Stimulated activated CD4-positive, alpha-beta T cell treated with anti-CD3 and anti-CD28 coated beads, Interleukin-4, amount 100 ng/mL, for 48 hours (primary cell): ENCODE results near the gene PDE8A.
A peak's percentile ranks its signal among the peaks of the same experiment; 100 is the strongest.

Source experiments
- DNase-seq, 2 donors: peaks; one replicate each; pipeline ENCODE4 v3.0.0-alpha.2; 2020; ENCODE audit warnings: low read depth in 2 of 2

PDE8A gene

DNA sequence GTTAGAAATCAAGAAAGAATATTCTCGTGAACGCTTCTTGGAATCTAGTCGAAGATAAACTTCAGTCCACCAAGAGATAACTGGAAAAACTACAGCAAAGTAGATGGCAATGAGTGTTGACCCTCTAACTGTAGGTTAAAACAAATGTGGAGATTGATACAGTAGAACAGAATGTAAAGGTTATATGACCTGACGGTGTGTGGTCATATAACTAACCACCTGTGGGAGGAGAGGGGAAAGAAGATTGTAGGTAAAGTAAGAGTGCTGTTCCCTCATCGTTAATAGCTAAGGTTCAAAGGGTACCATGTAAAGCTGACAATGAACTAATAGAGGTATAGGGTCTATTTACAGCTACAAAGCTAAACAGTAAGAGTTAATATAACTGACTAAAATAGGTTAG lies 52.6 kb downstream of the PDE8A start:
- DNase-seq, result no peak

GRCh38 chr15:85035980-85036379 lies 54.3 kb downstream of the PDE8A start:
- no peak for DNase-seq

- DNase-seq, result no peak
Measured at GRCh38 chr15:85036716-85037115, 55.1 kb downstream of the PDE8A start.

- no peak for DNase-seq
Measured at GRCh38 chr15:85037641-85038040, 56.0 kb downstream of the PDE8A start.

DNA sequence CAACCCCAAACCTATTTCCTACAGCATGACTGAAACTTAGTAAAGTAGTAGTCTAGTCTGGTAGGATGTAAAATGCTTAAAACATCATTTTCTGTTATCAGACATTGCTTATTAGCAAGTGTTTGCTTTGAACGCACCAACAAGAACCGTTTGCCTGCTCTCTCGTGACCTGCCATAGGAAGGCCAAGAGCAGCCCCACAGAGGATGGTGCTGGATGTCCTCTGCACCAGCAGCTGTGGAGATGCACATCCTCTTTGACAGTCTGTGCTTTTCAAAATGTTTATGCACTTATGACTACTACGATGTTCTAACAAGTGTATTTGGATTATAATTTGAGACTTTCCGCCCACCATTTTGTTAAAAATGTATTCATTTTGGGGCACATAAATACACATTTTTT lies 59.6 kb downstream of the PDE8A start:
- DNase-seq, result no peak

- peak; percentile 13 to 34 for DNase-seq
Measured at GRCh38 chr15:85044251-85044853, 62.7 kb downstream of the PDE8A start.

- DNase-seq, result no peak
Measured at GRCh38 chr15:85044894-85045293, 63.2 kb downstream of the PDE8A start.

DNA sequence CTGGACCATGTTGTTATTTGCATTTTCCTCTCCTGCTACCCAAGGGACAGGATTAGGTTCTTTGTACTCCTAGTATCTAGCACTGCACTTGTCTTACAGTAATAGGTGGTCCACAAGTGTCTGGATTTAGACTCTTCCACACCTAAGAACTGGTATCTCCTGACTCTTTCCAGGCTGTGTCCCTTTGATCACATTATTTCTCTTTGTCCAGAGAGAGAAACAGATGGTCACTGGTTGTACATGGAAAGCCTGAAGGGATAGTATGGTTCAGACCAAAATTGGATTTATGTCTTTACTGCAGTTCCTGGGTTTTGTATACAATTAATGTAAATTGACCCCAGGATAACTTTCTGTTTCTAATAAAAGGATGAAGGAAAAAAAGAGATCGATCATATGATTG lies 64.0 kb downstream of the PDE8A start:
- no peak for DNase-seq

- DNase-seq, result no peak
Measured at GRCh38 chr15:85047271-85047948, 65.8 kb downstream of the PDE8A start.

DNA sequence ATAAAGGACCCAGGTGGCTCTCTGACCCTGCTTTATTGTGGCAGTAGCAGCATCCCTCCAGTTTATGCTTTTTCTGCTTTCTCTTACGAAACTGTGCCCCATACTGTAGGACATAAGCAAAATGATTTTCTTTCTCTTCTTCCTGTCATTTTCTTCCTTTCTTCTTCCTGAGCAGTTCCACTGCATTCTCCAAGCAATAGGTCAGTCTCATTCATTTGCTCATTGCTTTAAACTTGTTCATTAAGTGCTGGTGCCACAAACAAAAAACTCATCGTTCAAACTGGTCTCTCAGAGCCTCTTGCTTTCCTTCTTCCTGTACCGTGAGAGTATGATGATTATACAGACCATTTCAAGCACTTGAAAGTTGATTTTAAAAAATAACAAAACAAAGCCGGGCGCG lies 66.8 kb downstream of the PDE8A start:
- DNase-seq, result no peak

DNA sequence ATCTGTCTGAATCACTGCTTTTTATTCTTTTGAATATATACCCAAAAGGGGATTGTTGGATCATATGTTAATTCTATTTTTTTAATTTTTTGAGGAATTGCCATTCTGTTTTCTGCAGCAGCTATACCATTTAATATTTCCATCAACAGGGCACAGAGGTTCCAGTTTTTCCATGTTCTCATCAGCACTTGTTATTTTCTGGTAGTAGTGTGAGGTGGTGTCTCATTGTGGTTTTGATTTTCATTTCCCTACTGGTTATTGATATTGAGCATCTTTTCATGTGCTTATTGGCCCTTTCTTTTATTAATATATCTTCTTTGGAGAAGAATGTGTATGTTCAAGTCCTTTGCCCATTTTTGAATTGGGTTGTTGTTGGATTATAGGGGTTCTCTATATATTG lies 68.1 kb downstream of the PDE8A start:
- no peak for DNase-seq

DNA sequence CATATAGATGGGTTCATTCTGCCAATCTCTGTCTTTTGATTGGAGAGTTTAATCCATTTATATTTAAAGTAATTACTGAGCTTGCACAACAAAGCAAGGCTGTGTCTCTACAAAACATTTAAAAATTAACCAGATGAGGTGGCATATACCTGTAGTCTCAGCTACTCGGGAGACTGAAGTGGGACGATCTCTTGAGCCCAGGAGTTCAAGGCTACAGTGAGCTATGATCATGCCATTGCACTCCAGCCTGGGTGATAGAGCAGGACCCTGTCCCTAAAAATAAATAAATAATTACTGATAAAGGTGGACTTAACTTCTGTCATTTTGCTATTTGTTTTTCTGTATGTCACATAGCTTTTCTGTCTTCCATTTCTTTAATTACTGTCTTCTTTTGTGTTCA lies 78.1 kb downstream of the PDE8A start:
- no peak for DNase-seq

GRCh38 chr15:85062560-85062959 lies 80.9 kb downstream of the PDE8A start:
- no peak for DNase-seq

- DNase-seq, result no peak
Measured at GRCh38 chr15:85063088-85063487, 81.4 kb downstream of the PDE8A start.

GRCh38 chr15:85063522-85064079 lies 81.9 kb downstream of the PDE8A start:
- no peak for DNase-seq

DNA sequence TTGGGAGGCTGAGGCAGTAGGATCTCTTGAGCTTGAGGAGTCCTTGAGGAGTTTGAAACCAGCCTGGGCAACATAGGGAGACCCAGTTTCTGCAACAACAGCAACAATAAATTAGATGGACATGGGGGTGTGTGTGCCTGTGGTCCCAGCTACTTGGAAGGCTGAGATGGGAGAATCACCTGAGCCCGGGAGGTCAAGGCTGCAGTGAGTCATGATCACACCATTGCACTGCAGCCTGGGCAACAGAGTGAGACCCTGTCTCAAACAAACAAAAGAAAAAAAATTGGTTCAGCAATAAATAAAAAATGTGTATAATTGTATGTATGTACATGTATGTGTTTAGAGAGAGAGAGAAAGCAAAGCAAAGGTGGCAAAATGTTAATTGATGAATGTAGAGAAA lies 83.1 kb downstream of the PDE8A start:
- DNase-seq, result no peak

GRCh38 chr15:85071061-85071460 lies 89.4 kb downstream of the PDE8A start:
- DNase-seq, result no peak

- no peak for DNase-seq
Measured at GRCh38 chr15:85071504-85071903, 89.8 kb downstream of the PDE8A start.

DNA sequence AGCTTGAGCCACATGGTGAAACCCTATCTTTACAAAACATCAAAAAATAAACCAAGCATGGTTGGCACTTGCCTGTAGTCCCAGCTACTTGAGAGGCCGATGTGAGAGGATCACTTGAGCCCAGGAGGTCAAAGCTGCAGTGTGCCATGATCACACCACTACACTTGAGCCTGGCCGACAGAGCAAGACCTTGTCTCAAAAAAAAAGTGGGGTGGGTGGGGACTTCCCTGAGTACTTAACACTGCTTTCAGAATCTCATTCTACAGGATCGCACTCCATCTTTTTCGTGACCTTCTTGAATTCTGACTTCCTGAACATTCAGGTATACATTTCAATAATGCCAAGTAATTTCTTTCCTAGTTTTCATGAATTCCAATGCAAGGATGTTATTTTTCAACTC lies 91.3 kb downstream of the PDE8A start:
- DNase-seq, result no peak

DNA sequence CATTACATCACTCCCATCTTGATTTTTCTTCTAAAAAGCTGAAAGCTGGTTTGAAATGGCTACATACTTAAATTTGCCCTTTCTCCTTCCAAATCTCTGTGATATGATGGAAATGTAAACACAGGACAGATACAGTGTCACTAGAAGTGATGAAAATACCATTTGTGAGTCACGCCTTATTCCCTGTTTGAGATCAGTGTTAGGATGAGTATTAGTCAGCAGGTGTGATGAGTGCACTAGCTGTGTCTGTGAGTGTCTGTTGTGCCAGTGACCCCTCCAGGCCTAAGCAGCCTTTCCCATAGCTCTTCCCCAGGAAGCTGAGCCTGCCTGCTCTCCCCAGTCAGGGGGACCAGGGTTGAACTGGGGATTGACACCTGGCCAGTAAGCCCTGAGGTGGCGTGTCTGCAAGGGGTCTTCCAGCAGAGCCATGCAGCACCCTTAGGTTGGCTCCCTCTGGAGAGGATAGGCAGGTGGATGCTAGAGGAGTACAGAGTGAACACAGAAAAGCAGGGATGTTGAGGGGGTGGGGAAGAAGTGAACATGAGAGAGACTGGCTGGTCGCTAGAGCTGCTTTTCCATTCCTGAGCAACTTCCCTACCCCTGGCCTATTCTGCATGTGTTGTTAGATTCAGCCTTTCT lies 92.0 kb downstream of the PDE8A start:
- peak in 1 of 2 donors; percentile 4 for DNase-seq

- no peak for DNase-seq
Measured at GRCh38 chr15:85086855-85087254, 105.2 kb downstream of the PDE8A start.

DNA sequence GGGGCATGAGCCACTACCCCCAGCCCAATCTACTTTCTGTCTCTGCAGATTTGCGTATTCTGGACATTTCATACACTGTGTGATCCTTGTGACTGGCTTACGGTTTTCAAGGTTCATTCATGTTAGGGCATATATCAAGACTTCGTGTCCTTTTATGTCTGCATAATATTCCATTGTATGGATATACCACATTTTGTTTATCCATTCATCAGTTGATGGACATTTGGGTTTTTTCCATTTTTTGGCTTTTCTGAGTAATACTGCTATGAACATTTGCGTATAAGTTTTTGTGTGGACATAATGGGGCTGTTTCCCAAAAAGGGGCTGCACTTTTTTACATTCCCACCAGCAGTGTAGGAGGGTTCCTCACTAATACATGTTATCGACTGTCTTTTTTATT lies 106.6 kb downstream of the PDE8A start:
- no peak for DNase-seq
